Activated effector memory CD4-positive, alpha-beta T cell treated with Interleukin-2 at 50 U/mL for 16 hours (primary cell): ENCODE measurements around the gene TMCO2.
A peak's percentile ranks its signal among the peaks of the same experiment; 100 is the strongest.
"Not testable (repeated sequence)": the region's sequence is repeated elsewhere in the genome, so short reads cannot be mapped to it uniquely, and the experiment has no call there.

Experiments
- DNase-seq: peaks from one replicate; pipeline ENCODE4 v3.0.0-alpha.2; 2020

The TMCO2 gene

DNA sequence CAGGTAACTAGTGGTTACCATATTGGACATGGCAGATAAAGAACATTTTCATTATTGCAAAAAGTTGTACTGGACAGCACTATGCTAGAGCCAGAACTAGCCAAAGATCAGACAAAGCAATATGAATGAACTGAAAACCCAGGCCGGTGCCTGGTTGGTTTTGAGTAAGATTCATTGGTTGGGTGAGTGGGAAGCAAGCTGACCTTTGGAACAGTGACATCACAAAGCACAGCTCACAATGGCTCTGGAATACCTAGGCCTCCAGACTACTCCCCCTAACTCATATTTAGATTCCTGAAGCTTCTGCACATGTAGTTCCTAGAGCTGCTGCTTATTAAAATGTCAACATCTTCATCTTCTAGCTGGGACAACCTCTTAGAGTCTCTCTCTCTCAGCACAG lies at the start of gene TMCO2:
Gene TMCO2 (plus strand): TSS at position 283 of the 400 bp plus-strand sequence. CDS start 57 bp downstream, at position 340.
- no peak for DNase-seq

GRCh38 chr1:40199126-40199525 lies 48.6 kb upstream of the TMCO2 start:
- no peak for DNase-seq

GRCh38 chr1:40204856-40205255 lies 42.9 kb upstream of the TMCO2 start:
- DNase-seq, result no peak

DNA sequence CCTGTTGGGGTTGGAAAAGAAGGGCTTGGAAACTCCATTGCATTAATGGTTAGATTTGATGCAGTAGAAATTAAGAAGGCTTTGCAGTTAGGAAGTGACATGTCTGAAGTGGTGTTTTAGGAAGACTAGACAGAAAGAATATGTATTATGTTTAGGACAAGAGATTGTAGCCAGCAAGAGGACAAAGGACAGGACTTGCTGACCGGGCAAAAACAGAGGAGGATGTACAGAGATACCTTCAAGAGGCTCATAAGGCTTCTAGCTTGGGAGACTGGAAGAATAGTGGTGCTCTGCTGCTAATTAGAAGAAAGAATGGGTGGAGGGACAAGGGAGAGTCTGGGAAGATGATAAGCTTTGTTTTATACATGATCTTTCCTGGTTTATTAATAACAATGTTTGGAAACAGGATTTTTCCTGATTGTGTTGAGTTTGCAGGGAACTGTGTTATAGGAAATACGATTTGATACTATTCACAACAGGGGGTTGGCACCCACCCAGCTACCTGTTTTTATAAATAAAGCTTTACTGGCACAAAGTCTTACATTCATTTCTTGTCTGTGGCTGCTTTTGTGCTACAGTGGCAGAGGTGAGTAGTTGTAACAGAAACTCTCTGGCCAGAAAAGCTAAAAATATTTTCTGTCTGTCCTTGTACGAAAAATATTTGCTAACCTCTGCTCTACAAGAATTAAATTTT lies 37.1 kb upstream of the TMCO2 start:
- DNase-seq, result no peak

GRCh38 chr1:40218333-40218732 lies 29.4 kb upstream of the TMCO2 start:
- no peak for DNase-seq

GRCh38 chr1:40221471-40221905 lies 26.2 kb upstream of the TMCO2 start:
- DNase-seq, result not testable (repeated sequence)

DNA sequence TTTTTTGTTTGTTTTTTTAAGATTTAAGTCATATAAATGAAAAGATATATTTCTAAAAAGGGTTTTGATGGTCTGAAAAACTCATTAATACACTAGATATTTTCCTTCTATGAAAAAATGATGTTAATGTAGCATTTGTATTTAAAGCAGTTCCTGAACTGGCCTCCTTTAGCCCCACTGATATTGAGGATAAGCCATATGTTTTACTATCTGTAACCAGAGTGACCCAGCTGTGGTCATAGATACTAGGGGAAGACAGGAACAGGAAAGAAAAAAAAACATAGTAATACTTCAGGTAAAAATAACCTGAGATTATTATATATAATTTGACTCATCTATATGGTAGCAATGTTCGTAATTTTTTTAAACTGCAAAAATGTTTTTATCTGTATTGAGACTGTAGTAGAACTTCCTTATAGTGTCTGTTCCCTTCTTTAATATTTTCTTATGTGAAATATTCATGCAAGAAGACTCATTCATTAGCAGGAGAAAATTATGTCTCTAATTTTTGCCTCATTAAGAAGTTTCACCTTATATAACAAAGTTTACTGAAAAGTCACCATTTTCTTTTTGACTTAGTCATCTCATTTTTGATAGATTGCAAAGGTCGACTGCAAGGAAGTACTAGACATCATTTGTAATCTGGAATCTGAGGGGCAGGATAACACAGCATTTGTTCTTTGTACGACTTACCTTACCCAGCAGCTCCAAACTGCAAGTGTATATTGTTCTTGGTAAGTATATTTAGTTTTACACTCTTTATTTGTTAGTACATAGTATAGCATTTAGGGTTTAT lies 25.6 kb upstream of the TMCO2 start:
- no peak for DNase-seq

GRCh38 chr1:40224040-40224439 lies 23.7 kb upstream of the TMCO2 start:
- no peak for DNase-seq

DNA sequence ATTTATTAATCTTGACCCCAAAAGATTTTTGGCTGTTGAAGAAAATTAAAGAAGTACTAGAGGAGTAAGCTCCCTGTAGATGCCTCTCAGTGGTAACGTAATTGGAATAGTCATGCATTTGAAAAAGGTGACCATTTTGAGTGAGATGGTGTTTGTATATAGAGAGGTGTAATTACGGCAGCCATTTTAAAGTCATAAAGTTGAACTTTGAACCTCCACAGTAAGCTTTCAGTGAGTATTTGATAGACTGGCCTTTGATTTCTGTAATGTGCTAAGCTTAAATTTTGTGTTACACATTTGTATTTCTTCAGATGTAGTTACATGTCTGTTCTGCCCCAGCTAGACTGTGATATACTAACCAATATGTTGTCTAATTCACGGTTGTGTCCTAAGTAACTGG lies 21.5 kb upstream of the TMCO2 start:
- no peak for DNase-seq

GRCh38 chr1:40232444-40232843 lies 15.3 kb upstream of the TMCO2 start:
- DNase-seq, result no peak

GRCh38 chr1:40239626-40240025 lies 8.1 kb upstream of the TMCO2 start:
- DNase-seq, result no peak

GRCh38 chr1:40240390-40240789 lies 7.3 kb upstream of the TMCO2 start:
- no peak for DNase-seq

GRCh38 chr1:40241362-40241761 lies 6.4 kb upstream of the TMCO2 start:
- DNase-seq, result no peak

- no peak for DNase-seq
Observed at GRCh38 chr1:40243351-40243750, 4.4 kb upstream of the TMCO2 start.

DNA sequence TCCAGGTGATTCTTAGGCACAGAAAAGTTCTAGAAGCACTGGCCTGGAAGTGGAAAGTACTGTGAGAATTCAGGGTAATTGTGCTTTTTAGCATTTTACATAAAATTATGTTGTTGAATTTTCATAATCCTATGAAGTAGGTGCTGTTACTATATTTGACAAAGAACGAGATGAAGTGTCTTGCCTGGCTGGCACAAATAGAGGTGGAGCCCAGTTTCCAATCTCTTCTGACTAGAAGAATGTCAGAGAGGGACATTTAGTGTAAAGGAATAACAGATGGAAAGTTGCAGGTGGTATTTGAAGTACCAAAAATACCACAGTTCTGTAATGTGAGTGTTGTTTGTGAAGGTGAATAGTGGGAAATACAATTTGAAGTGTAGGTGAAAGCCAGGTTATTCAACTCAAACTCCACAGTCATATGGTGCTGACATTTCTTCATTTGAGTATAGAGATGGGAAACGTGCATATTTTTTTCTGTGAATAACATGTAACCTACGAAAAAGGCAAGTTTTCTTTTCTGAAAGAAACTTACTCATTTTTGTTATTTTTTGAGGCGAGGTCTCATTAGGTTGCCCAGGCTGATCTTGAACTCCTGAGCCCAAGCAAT lies 3.5 kb upstream of the TMCO2 start:
- DNase-seq, result no peak

DNA sequence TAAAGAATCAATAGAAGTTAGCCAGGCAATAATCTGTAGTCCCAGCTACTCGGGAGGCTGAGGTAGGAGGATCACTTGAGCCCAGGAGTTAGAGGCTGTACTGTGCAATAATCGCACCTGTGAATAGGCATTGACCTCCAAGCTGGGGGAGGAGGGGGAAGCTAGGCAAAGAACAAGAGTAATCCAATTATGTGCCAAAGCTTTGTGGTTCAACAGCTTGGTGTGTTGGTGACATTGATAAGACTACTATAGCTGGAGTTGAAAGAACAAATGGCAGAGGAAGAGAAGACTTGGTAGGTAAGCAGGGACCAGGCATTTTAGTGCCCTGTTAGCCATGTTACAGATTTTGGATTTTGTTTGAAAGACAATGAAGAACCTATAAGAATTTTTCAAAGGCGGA lies 2.1 kb upstream of the TMCO2 start:
- no peak for DNase-seq

DNA sequence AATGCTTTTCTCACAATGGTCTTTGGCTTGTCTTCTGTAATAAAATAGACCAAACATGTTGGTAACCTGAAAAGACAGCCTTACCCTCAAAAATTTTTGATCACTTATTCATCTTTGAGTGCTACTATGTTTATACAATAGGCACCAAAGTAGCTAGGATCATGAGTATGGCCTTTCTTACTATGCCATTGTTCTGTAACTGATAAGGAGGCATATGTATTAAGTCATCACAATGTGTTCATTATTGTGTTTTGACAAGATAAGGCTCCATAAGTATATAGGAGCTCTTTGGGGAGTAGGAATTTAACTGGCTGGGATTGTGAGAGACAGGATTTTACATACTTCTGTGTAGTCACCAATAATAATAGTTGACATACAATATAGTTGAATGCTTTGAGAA lies 675 bp downstream of the TMCO2 start:
- DNase-seq, result no peak

- DNase-seq, result no peak
Observed at GRCh38 chr1:40251456-40251855, 3.7 kb downstream of the TMCO2 start.

DNA sequence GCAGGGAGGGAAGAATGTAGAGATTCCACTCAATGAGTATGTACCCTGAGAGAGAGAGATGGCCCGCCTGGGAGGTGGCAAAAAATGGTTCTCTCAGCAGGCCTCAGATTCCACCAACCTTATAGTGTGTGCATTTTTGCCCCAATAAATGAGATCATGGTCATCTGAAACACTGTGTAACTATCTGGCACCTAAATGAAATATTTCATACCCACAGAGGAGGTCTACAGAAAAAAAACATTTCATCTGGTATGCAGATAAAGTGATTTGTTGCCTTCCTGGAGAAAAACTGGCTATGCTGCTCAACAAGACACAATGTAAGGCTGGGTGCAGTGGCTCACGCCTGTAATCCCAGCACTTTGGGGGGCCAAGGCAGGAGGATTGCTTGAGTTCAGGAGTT lies 4.9 kb downstream of the TMCO2 start:
- no peak for DNase-seq

DNA sequence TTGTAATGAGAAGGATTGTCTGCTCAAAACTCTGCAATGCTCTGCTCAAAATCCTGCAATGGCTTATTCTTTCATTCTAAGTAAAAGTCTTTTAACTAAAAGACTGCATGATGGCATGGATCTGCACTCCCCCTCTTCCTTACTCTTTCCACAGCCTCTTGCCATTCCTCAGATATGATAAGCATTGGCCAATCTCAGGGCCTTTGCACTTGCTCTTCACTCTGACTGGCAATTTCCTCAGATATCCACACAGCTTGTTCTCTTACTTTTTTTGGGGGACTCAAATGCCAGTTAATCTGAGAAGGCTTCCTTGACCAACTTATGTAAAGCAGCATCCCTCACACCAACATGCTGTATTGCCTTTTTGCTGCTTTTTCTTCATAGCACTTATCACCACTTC lies 7.5 kb downstream of the TMCO2 start:
- DNase-seq, result no peak

GRCh38 chr1:40256401-40257084 lies 8.8 kb downstream of the TMCO2 start:
- DNase-seq, result no peak

DNA sequence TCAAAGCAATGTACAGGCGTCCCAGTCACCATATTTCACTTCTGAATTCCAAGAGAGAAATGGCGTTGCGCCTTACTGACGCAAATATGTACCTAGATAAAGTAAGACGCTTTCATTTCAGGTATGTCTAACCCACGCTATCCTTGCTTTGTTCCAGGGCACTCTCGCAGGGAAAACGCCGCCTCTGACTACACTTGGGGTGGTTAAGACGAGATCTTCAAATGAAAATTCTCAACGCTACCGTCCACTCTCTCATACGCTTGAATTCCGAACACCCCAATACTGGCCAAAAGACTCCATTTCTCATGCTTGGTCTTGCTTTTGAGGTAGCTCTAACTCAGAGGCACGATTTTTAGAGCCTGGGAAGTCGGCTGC lies 9.6 kb downstream of the TMCO2 start:
- DNase-seq, result no peak

DNA sequence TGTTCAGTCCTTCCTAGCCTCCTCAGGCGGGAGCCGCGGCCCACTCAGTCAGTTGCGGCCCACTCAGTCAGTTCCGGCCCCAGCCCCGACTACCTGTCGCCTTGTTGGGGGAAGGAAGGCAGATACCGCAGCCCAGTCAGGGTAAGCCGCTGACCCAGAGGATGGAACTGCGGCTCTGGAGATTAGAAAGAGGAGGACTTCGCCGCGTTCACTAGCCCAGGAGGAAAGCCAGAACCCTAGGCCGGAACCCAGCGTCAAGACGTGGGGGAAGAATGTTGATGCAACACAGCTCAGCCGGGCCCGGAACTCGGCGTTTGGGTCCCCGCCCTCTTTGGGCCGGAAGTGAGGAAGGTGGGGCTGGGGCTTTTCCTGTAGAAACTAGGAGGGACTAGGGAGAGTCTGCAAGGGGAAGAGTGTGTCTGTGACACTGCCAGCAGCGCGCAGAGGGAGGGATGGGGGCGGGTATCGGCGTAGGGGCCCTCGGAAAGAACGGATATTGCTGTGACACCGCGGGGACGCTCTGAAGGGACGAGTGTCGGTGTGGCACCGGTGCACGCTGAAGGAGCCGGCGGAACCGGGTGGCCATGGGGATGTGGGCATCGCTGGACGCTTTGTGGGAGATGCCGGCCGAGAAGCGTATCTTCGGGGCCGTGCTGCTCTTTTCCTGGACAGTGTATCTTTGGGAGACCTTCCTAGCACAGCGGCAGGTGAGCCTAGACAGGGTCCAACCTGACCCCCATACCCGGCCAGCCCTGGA lies 10.1 kb downstream of the TMCO2 start, which contains the start of gene ZMPSTE24:
Gene ZMPSTE24 (plus strand): TSS at position 549 of the 757 bp plus-strand sequence. CDS start 36 bp downstream, at position 585.
- peak; percentile 95 for DNase-seq
